Heart right ventricle (tissue), 16 donors: Measurements from ENCODE around the gene PHRF1. TPM values are rescaled to one million over a fixed set of nuclear protein-coding genes. Genes with fewer than 3 reads are reported as not detected.

Source experiments
- ATAC-seq, 8 donors: fragments of 200-7000 bp; cut with Tn5 transposase; one replicate each; pipeline ENCODE4 v1.9.1; 2020; ENCODE audit warnings: mild to moderate bottlenecking in 8 of 8, moderate library complexity in 8 of 8, moderate number of reproducible peaks in 1 of 8
- DNase-seq, 2 donors: peaks; one replicate each; pipeline ENCODE4 v3.0.0-alpha.2; 2020
- H3K27ac ChIP-seq, 10 donors: fragments of 200-600 bp; sonication (generic) in 2 of 10; one replicate each; pipeline versions ENCODE4 v1.5.0 to v1.8.0; 2020 to 2022; ENCODE audit warnings: mild to moderate bottlenecking in 3 of 10
- H3K27me3 ChIP-seq, 7 donors: fragments of 200-600 bp; one replicate each; pipeline ENCODE4 v1.8.0; 2021 to 2022; ENCODE audit warnings: mild to moderate bottlenecking in 2 of 7
- H3K36me3 ChIP-seq, 9 donors: fragments of 200-600 bp; sonication (generic) in 1 of 9; one replicate each; pipeline versions ENCODE4 v1.5.0 to v1.8.0; 2020 to 2022; ENCODE audit warnings: mild to moderate bottlenecking in 2 of 9
- H3K4me1 ChIP-seq, 9 donors: fragments of 200-600 bp; sonication (generic) in 1 of 9; one replicate each; pipeline versions ENCODE4 v1.5.0 to v1.8.0; 2020 to 2022; ENCODE audit warnings: mild to moderate bottlenecking in 4 of 9
- H3K4me3 ChIP-seq, 10 donors: fragments of 200-600 bp; sonication (generic) in 2 of 10; one replicate each; pipeline versions ENCODE4 v1.5.0 to v1.8.0; 2020 to 2022; ENCODE audit warnings: mild to moderate bottlenecking in 7 of 10, moderate library complexity in 2 of 10
- H3K9me3 ChIP-seq, 11 donors: fragments of 200-600 bp in 10 of 11; sonication (generic) in 2 of 11; one replicate each; pipeline versions ENCODE4 v1.5.0 to v1.8.0; 2013 to 2022; ENCODE audit warnings: mild to moderate bottlenecking in 2 of 11, control low read depth in 1 of 11, moderate library complexity in 1 of 11
- WGBS, 2 donors: extraction: QIAGEN DNeasy Blood & Tissue Kit; methylation state at CpG; one replicate each; pipeline ENCODE4 v1.1.7; 2013; ENCODE audit warnings: inconsistent platforms in 1 of 2; 5-methylcytosine and 5-hydroxymethylcytosine counted together
- intact Hi-C, 10 donors: fragments of 100-400 bp; cut with DNase I; formaldehyde crosslinking; loops; one replicate each; pipeline versions ENCODE4 v1.11.1 to v1.14.2; 2022
- polyA plus RNA-seq, 2 donors: library from polyadenylated mRNA; stranded (reverse); fragments of 200-250 nt; gene quantifications; one replicate each; pipeline ENCODE4 v1.2.3, GENCODE V29; 2013
- total RNA-seq, 10 donors: library from RNA; stranded (reverse); fragmentation: NEBNext Ultra II Directional in 3 of 10; extraction: Animal tissue kit (Norgen Biotek cat#: 25700) in 3 of 10; gene quantifications; one replicate each; pipeline versions ENCODE4 v1.2.1 to v1.2.4, GENCODE V29; 2021 to 2023
- TF ChIP-seq, protein P1 (sequence below), 9 donors: fragments of 200-600 bp; sonication (generic) in 2 of 9; IDR thresholded peaks; one replicate each; pipeline versions ENCODE4 v1.5.0 to v1.8.0; 2021 to 2022; ENCODE audit warnings: antibody characterized with exemption in 9 of 9, mild to moderate bottlenecking in 5 of 9, moderate library complexity in 1 of 9
- donor health status: Arrhythmogenic right ventricular cardiomyopathy.
- donor health status: ischemic (EF 13 %, LVEDD 7.1; RV severe dilation, severe dysfunction).
- donor health status: healthy with polysubstance abuse.
- donor health status: DM: no; HTN: yes; CAD: no.
- donor health status: DM: no; HTN: no; CAD: no.
- donor health status: ischemic (EF 25% LVEDD 6.9; RV normal size, moderate dysfunction).
- donor health status: ischemic (EF 25% LVEDD 5.7; RV mildly dilated, moderate dysfunction).
- donor health status: healthy.
- donor health status: DM: yes; HTN: yes; CAD: no.
- donor health status: Ischemic cardiomyopathy.
- donor health status: ischemic (EF 35%, LVEDD 5.7; RV mildly dilated, moderate dysfunction).
- donor health status: nonischemic (EF 11% LVEDD 7.7; RV severe dilation, severe dysfunction).
- donor health status: DM: yes; HTN: yes; CAD: no.
- donor health status: PGD.
- donor health status: ischemic (EF 29% LVEDD 5.4; RV normal size, mild dysfunction).
- donor health status: nonischemic (EF 23%, LVEDD 6.1; RV moderate dilation, normal function).

PHRF1 gene
- total and polyA plus RNA-seq, 12 donors: 10.5 to 23.0 (median 18.5) TPM

DNA sequence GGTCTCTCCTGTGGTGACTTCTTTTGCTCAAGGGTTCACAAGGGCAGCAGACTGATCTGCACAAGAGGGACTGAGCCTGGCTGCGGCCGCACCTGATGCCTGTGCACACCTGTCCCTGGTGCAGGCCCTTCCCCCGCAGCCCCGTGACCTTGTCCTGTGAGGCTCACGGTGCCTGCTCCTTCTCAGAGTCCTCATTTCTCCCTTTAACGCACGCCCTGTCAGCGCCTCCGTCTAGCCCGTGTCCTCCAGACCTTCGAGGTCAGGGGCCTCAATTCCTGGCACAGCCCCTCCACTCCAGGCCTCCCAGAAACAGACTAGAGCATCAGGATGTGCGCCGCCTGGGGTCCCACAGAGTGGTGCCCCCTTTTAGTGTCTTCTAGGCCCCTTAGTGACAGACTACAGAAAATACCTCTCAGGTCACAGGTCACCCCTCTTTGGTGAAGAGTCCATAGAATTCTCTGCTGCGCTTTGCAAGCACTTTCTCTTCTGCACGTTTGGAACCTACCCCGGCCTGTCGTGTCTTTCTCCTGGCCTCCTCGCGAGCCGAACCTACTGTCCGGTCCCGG is 59.8 kb downstream of the PHRF1 start:
- Histone ChIP-seq H3K27me3 (peaks cover 19 to 51% (median 40%) of the 10 kb centered on the region in 7 donors), H3K27ac (no peak overlapping the region), H3K4me3 (no peak overlapping the region), H3K9me3 (no peaks in the 10 kb centered on the region), H3K4me1 (peaks cover 4 to 30% (median 24%) of the 10 kb centered on the region in 9 donors), H3K36me3 (no peaks in the 10 kb centered on the region)
- 67 to 69% methylated on average over 22 of the region's 22 CpGs for WGBS, 2 donors
- DNase-seq: no peak
- TF ChIP-seq, protein P1, sequence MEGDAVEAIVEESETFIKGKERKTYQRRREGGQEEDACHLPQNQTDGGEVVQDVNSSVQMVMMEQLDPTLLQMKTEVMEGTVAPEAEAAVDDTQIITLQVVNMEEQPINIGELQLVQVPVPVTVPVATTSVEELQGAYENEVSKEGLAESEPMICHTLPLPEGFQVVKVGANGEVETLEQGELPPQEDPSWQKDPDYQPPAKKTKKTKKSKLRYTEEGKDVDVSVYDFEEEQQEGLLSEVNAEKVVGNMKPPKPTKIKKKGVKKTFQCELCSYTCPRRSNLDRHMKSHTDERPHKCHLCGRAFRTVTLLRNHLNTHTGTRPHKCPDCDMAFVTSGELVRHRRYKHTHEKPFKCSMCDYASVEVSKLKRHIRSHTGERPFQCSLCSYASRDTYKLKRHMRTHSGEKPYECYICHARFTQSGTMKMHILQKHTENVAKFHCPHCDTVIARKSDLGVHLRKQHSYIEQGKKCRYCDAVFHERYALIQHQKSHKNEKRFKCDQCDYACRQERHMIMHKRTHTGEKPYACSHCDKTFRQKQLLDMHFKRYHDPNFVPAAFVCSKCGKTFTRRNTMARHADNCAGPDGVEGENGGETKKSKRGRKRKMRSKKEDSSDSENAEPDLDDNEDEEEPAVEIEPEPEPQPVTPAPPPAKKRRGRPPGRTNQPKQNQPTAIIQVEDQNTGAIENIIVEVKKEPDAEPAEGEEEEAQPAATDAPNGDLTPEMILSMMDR (IDR thresholded peaks at IDR 0.05): no peak
- no peak for ATAC-seq
- intact Hi-C loops: no loop called here

DNA sequence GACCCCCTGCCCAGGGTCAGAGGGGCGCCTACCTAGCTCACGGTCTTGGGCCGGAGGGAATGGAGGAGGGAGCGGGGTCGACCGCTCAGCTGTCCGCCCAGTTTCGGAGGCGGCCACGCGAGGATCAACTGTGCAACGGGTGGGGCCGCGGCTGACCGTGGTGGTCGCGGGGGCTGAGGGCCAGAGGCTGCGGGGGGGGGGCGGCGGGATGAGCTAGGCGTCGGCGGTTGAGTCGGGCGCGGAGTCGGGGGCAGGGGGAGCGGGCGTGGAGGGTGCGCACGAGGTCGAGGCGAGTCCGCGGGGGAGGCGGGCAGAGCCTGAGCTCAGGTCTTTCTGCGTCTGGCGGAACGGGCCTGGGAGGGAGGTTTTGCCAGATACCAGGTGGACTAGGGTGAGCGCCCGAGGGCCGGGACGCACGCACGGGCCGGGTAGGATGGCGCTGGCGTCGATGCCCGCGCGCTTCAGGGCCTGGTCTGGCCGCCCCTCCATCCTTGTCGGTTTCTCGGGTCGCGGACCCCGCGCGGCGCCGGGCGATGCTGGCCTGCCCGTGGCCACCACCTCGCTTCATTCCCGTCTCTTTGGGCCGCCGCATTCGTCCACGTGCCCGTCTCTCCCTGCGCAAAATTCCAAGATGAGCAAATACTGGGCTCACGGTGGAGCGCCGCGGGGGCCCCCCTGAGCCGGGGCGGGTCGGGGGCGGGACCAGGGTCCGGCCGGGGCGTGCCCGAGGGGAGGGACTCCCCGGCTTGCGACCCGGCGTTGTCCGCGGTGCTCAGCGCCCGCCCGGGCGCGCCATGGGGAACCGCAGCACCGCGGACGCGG is 60.5 kb downstream of the PHRF1 start, which contains the start of gene DRD4:
Gene DRD4, plus strand, starts transcription at position 759 of the 822 bp plus-strand sequence. Its CDS starts 36 bp downstream, at position 795.
- DNase-seq (no peak), ATAC-seq (peak in 7 of 8 donors; percentile 21 to 62 (median 58))
- intact Hi-C loops: no loop called here
- Histone ChIP-seq H3K36me3 (peaks cover 0 to 5% (median 0%) of the 10 kb centered on the region in 9 donors), H3K4me3 (peak within 1 kb of the TSS in 9 of 10 donors; percentile 14 to 42 (median 26)), H3K27me3 (peaks cover 19 to 53% (median 40%) of the 10 kb centered on the region in 7 donors), H3K9me3 (no peaks in the 10 kb centered on the region), H3K4me1 (peaks cover 4 to 30% (median 24%) of the 10 kb centered on the region in 9 donors), H3K27ac (no peak within 1 kb of the TSS)
- WGBS, 2 donors: 10 to 12% methylated on average over 95 to 99 of the region's 100 CpGs
- TF ChIP-seq, protein P1 (IDR thresholded peaks at IDR 0.05): no peak

DNA sequence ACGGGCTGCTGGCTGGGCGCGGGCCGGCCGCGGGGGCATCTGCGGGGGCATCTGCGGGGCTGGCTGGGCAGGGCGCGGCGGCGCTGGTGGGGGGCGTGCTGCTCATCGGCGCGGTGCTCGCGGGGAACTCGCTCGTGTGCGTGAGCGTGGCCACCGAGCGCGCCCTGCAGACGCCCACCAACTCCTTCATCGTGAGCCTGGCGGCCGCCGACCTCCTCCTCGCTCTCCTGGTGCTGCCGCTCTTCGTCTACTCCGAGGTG is 61.0 kb downstream of the PHRF1 start:
- H3K4me3 ChIP-seq: peak overlapping the region in 7 of 10 donors; percentile 14 to 42 (median 26)
- peaks cover 4 to 30% (median 24%) of the 10 kb centered on the region in 9 donors for H3K4me1 ChIP-seq
- ATAC-seq (no peak), DNase-seq (no peak)
- peaks cover 19 to 53% (median 40%) of the 10 kb centered on the region in 7 donors for H3K27me3 ChIP-seq
- TF ChIP-seq, protein P1 (IDR thresholded peaks at IDR 0.05): no peak
- no peak overlapping the region for H3K27ac ChIP-seq
- H3K9me3 ChIP-seq: no peaks in the 10 kb centered on the region
- H3K36me3 ChIP-seq: peaks cover 0 to 11% (median 0%) of the 10 kb centered on the region in 9 donors
- 2 to 3% methylated on average over 22 to 34 of the region's 34 CpGs for WGBS, 2 donors
- intact Hi-C loops: no loop called here

DNA sequence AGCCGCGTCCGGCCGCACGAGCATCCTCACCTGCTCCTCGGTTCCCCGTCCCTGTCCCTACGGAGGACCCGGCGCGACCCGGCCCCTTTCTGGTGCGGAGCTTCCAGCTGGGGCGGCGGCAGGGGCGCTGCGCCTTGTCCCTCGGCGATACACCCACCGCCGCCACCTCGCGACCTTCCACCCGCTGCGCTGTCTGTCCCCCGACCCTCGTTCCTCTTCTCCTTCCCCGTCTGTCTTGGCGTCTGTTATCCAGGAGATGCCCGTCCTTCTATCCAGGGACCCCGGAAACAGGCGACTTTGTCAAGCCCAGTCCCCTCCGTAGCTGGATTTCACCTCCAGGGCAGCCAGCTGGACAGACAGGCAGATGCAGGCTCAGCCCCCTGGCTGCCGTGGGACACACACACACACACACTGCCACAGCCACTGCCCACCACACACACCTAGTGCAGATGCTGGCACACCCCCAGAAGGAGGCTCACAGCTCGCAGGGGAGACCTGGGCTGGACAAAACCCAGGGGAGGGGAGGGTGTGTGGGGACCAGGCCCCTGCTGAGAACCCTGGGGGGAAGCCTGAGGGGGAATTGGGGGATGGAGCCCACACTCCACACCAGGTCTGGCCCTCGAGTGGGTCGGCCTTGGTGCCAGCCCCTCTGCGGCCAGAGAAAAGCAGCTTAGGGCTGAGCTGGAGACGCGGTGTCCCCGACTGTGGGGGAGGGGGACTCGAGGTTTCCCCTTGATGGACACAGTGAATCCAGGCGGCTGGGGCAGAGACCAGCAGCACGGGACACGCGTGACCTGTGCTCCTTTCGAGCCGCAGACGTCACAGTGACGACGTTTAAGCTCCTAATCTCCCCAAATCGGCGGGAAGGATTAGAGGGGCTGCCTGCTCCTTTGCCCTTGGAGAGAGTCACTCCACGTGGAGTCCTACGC is 61.6 kb downstream of the PHRF1 start:
- intact Hi-C loops: no loop called here
- DNase-seq: no peak
- TF ChIP-seq, protein P1 (IDR thresholded peaks at IDR 0.05): no peak
- Histone ChIP-seq H3K27ac (no peak overlapping the region), H3K36me3 (peaks cover 0 to 12% (median 0%) of the 10 kb centered on the region in 9 donors), H3K27me3 (peaks cover 19 to 53% (median 40%) of the 10 kb centered on the region in 7 donors), H3K4me1 (peaks cover 4 to 30% (median 24%) of the 10 kb centered on the region in 9 donors), H3K9me3 (no peaks in the 10 kb centered on the region), H3K4me3 (peak overlapping the region in 7 of 10 donors; percentile 14 to 42 (median 26))
- ATAC-seq: no peak
- 22 to 24% methylated on average over 54 to 55 of the region's 55 CpGs for WGBS, 2 donors
